Measurements from ENCODE around the gene PLCZ1. TPM values are rescaled to one million over a fixed set of nuclear protein-coding genes. Genes with fewer than 3 reads are reported as not detected.

PLCZ1 gene
- total and polyA plus RNA-seq, 10 of the 15 experiments (the other 5 are each of a cell fraction or from before 2014, with no cell fraction given) = not detected

DNA sequence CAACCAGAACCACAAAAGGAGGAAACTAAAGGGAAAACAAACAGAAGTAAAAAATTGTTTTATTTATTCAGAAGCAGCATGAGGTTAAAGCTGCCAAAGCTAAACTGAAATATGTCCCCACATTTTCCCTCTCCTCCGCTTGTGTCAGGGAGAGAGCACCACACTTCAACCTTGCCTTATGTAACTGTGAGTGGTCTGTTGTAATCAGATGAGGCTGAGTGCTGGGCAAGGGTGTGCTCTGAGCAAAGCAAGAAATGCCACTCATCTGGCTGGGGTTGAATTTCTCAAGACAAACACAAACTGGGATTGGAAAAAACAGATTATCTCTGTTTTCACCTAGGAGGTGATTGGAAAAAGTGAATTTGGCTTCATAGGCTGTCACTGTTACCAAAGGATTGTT, 12.3 kb upstream of the PLCZ1 start:
- WGBS (ENCODE audit: insufficient coverage, insufficient replicate concordance, low lambda C conversion rate, missing lambda C conversion rate) = 0% methylated on average over 1 of the region's 1 CpG
- Histone ChIP-seq H3K4me2 (ENCODE audit: control insufficient read depth, insufficient read depth) (no peak overlapping the region), H4K20me1 (ENCODE audit: control insufficient read depth, insufficient read depth) (no peaks in the 10 kb centered on the region), H3K4me3 (no peak overlapping the region), H3K27ac (ENCODE audit: control insufficient read depth, insufficient read depth) (no peak overlapping the region), H3K9me3 (replicated peaks; ENCODE audit: control insufficient read depth, insufficient read depth, low read length) (no peaks in the 10 kb centered on the region), H3K27me3 (replicated peaks in 1 of 2; ENCODE audit: control insufficient read depth in 2 of 2, insufficient read depth in 2 of 2, low read length in 1 of 2) (no peaks in the 10 kb centered on the region), H3K79me2 (ENCODE audit: control insufficient read depth, insufficient read depth, low read length) (no peaks in the 10 kb centered on the region), H2AFZ (ENCODE audit: control insufficient read depth, low read depth, low read length) (no peak overlapping the region), H3K9ac (ENCODE audit: control insufficient read depth, insufficient read depth, low read length) (no peak overlapping the region), H3K36me3 (ENCODE audit: control insufficient read depth in 2 of 2, insufficient read depth in 2 of 2, low read length in 1 of 2) (no peaks in the 10 kb centered on the region), H3K4me1 (ENCODE audit: control insufficient read depth, insufficient read depth, low read length) (no peaks in the 10 kb centered on the region)
- FAIRE-seq = no peak
- POLR2A ChIA-PET = no interaction called here
- RAD21 ChIA-PET (ENCODE audit: unreplicated experiment) = no interaction called here
- intact Hi-C loops (cut with micrococcal nuclease; ENCODE audit: unreplicated experiment) = no loop called here
- CTCF ChIA-PET = interaction anchor here (0.6 kb wide), 1 partner anchor 811 kb away, joined by 4 read pairs; no protein-coding TSS in a partner anchor
- in situ Hi-C loops (cut with MboI) = no loop called here
- no peak for DNase-seq (ENCODE audit: low read depth, low spot score)
- SMC1A ChIA-PET (ENCODE audit: uncharacterized antibody, unreplicated experiment) = no interaction called here
- BruUV-seq (replicated peaks) = no TSS peak
- TF ChIP-seq USF2 (IDR thresholded peaks at IDR 0.05; ENCODE audit: borderline replicate concordance, low read depth, low read length) = no peak
- TF ChIP-seq WRNIP1 (IDR thresholded peaks at IDR 0.05; ENCODE audit: borderline replicate concordance, low read depth, low read length) = no peak
- no peak for TF ChIP-seq TCF3 (IDR thresholded peaks at IDR 0.05; ENCODE audit: borderline replicate concordance, insufficient read depth, low read depth, low read length)
- TF ChIP-seq NFYB (IDR thresholded peaks at IDR 0.05; ENCODE audit: insufficient read depth, low read depth, low read length) = no peak
- TF ChIP-seq RAD51 (IDR thresholded peaks at IDR 0.05) = no peak
- no peak for TF ChIP-seq NFIC (IDR thresholded peaks at IDR 0.05; ENCODE audit: low read depth, low read length)
- no peak for TF ChIP-seq POLR2AphosphoS5 (IDR thresholded peaks at IDR 0.05; ENCODE audit: low read length)
- TF ChIP-seq GABPA (IDR thresholded peaks at IDR 0.05; ENCODE audit: low read depth) = no peak
- TF ChIP-seq, protein P1, sequence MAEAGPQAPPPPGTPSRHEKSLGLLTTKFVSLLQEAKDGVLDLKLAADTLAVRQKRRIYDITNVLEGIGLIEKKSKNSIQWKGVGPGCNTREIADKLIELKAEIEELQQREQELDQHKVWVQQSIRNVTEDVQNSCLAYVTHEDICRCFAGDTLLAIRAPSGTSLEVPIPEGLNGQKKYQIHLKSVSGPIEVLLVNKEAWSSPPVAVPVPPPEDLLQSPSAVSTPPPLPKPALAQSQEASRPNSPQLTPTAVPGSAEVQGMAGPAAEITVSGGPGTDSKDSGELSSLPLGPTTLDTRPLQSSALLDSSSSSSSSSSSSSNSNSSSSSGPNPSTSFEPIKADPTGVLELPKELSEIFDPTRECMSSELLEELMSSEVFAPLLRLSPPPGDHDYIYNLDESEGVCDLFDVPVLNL (IDR thresholded peaks at IDR 0.05; ENCODE audit: low read depth, low read length) = no peak
- no peak for TF ChIP-seq HDGF (IDR thresholded peaks at IDR 0.05)
- TF ChIP-seq IKZF1 (conservative IDR thresholded peaks at IDR 0.05) = no peak
- TF ChIP-seq, protein P2, sequence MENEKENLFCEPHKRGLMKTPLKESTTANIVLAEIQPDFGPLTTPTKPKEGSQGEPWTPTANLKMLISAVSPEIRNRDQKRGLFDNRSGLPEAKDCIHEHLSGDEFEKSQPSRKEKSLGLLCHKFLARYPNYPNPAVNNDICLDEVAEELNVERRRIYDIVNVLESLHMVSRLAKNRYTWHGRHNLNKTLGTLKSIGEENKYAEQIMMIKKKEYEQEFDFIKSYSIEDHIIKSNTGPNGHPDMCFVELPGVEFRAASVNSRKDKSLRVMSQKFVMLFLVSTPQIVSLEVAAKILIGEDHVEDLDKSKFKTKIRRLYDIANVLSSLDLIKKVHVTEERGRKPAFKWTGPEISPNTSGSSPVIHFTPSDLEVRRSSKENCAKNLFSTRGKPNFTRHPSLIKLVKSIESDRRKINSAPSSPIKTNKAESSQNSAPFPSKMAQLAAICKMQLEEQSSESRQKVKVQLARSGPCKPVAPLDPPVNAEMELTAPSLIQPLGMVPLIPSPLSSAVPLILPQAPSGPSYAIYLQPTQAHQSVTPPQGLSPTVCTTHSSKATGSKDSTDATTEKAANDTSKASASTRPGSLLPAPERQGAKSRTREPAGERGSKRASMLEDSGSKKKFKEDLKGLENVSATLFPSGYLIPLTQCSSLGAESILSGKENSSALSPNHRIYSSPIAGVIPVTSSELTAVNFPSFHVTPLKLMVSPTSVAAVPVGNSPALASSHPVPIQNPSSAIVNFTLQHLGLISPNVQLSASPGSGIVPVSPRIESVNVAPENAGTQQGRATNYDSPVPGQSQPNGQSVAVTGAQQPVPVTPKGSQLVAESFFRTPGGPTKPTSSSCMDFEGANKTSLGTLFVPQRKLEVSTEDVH (IDR thresholded peaks at IDR 0.05; ENCODE audit: low read depth, partially characterized antibody) = no peak
- ATAC-seq = no peak
